Renal cortex interstitium (tissue), 11 donors: ENCODE results near the gene AMER2. TPM values are rescaled to one million over a fixed set of nuclear protein-coding genes. Genes with fewer than 3 reads are reported as not detected.
"Not testable (repeated sequence)": the region's sequence is repeated elsewhere in the genome, so short reads cannot be mapped to it uniquely, and the experiment has no call there.

Experiments
- DNase-seq, 11 donors: peaks; one replicate each; pipeline ENCODE4 v3.0.0-alpha.2; 2013; ENCODE audit warnings: low read depth in 9 of 11, low spot score in 4 of 11; ENCODE audit errors: extremely low read depth in 1 of 11
- polyA plus RNA-seq, 3 donors: library from polyadenylated mRNA; unstranded; fragments of 120-200 nt; gene quantifications; one replicate each; pipeline ENCODE4 v1.2.1, GENCODE V29; 2013; ENCODE audit not compliant: insufficient read length in 3 of 3

AMER2 gene
- polyA plus RNA-seq, 3 donors = 0.39 to 0.44 (median 0.43) TPM

DNA sequence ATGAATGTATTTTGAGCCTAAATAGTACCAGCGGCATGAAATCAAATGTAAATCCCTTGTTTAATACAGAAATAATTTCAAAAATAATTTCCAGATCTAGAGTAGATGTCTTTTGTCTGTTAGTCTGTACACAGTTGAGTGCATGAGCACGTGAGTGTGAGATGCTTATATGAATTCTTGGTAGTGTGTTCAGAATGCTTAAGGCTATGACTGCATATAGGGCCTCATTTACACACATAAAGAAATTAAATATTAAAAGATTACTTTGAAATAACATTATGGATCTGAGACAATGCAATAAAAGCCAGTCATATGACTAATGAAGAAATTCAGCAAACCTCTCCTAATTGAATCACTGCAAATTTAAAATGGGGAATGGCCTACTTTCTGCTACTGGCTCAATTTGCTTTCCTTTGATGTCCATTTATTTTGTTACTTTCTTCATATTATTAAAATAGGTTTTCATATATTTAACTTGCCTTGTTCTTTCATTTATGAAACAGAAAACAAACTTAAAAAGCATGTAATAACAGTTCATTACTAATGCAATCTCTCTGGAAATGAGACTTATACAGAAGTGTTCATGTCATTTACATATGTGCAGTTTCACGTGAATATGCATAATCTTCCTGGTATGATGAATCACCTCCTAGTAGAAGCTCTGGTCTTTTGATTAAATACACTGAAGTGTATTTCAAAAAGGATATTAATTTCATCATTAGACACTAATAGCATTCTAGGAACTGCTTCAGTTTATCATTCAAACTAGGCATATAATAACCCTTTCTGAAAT is 4.5 kb downstream of the AMER2 start:
- no peak for DNase-seq

DNA sequence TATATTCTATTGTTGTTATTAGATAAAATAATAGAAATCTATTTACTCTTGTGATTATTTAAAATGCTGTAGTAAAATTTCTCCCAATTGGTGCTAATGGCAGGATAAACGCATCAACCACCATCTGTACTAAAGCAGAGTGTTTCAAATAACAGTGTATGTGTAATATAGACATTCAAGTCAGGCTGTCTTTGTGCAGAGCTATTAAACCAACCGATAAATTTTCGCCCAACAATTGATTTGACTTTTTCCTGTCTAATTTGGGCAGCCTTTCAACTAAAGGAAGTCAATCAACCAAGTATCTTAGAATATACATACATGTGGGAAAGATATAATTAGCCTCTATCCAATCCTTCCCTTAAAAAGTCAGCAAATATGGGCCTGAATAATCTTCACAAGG is 5.8 kb downstream of the AMER2 start:
- no peak for DNase-seq

DNA sequence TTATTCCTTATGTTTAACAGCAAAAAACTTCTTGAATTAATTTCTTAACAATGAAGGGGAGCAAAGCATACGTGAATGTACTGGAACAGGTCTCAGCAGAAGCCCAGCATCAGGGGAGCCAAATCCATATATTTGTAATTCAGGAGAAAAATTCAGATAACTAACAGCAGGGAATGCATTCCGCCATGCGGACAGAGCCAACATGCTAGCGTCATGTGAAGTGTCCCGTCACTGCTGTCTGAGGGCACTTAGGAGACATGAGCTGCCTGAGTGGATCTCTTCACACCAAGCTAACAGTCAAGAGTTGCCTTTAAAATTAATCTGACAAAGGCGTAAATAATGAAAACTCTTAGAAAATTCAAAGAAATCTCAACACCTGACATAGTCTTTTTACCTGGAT is 6.4 kb downstream of the AMER2 start:
- DNase-seq = no peak

DNA sequence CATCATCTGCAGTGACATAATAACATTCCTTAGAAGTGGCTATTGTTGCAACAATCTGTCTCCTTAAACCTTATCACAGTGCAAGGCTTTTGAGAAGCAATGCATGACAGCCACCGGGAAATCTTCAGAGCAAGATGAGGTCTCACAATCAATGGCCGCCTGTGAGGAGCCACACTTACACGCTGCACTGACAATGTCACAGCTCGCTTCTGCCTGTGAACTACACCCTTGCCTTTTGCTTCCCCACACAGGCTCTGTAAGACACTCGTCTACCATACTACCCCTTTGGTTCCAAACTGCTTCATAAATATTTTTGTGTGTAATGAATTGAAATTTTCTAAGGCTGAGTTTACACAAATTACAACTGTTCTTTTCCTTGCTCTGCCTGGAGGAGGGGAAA is 6.9 kb downstream of the AMER2 start:
- DNase-seq = not testable (repeated sequence)

DNA sequence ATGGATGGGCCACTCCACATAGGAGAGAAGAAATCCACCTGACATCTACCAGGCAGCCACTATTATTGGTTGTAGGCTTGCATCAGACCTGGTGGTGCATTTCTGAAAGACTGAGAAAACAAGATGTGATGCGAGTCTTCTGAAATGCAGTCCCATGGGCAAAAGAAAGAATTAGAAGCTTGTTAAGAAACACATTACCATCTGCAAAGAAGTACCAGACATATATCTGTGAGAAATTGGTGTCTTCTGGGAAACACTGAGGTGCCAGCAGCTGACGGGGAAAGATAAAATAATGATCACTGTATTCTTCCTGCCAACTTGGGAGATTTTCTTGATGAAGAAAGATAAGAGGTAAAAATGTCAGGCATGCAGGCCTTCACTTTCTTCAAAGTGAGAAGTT is 14.4 kb downstream of the AMER2 start:
- no peak for DNase-seq

DNA sequence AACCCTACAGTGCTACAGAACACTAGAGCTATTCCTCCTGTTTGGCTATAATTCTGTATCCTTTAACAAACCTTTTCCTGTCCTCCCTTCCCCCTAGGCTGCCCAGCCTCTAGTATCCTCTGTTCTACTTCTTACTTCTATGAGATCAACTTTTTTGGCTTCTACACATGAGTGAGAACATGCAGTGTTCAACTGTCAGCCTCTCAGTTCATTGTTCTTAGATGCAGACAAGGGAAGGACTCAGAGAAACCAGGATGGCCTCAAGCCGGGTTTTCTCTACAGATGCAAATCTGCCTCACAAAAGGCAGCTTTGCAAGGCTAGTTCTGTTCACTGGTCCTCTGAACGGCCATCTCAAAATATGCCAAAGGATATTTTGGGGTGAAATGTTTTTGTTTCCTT is 18.4 kb downstream of the AMER2 start:
- no peak for DNase-seq

DNA sequence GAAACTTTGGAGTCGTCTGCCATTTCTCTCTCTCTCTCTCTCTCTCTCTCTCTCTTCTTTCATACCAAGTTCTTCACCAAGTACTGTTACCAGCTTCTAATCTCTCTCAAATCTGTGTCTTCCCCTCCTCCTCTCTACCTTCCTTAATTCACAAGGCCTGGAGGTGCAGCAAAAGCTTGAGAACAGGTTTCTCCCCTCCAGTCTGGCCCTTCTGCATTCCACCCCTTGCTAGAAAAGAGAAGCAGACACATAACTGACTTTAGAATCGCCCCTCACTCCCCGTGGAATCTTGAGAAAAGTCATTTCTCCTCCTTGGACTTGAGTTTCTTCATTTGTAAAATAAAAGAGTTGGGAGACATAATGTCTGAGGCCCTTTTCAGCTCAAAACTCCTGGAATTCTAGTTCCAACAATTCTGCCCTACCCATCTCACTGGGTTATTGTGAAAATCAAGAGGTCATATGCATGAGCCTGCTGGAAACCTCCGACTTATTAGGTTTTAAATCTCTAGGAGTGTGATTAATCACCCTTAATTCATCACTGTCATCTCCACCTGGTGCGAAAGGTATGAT is 20.4 kb downstream of the AMER2 start:
- DNase-seq = no peak

DNA sequence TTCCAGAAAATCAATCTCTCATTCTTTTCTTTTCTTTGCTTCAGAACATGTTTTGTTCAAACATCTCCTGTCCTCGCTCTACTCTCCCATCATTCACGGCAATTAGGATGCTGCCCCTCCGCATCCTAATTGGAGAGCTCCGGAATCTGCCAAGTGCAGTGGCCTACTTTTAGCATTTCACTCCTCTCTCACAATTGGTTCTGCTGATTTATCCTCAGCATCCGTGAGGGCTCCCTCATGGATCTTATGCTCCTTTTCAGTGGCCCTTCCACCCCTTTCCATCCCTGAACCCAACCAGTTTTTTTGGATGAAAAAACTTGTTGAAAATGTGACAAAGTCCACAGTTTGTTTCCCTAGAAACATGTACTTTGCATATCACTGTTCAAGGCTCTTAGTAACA is 22.4 kb downstream of the AMER2 start:
- no peak for DNase-seq

DNA sequence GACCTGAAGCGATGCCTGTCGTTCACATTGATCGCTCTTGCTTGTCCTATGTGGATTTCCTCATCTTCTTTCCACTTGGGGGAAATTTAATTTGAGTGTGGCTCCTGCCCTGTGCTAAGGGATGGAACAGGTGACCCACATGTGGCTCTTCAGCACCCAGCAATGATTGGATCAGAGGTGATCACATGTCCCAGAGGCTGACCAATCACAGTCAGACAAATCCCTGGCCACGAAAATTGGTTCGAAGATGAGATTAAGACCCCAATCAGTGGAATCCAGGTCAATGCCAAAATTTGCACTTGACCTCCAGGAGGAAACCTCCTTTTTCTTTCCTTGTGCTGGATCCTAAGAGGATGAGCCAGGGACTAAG is 23.7 kb downstream of the AMER2 start:
- no peak for DNase-seq

DNA sequence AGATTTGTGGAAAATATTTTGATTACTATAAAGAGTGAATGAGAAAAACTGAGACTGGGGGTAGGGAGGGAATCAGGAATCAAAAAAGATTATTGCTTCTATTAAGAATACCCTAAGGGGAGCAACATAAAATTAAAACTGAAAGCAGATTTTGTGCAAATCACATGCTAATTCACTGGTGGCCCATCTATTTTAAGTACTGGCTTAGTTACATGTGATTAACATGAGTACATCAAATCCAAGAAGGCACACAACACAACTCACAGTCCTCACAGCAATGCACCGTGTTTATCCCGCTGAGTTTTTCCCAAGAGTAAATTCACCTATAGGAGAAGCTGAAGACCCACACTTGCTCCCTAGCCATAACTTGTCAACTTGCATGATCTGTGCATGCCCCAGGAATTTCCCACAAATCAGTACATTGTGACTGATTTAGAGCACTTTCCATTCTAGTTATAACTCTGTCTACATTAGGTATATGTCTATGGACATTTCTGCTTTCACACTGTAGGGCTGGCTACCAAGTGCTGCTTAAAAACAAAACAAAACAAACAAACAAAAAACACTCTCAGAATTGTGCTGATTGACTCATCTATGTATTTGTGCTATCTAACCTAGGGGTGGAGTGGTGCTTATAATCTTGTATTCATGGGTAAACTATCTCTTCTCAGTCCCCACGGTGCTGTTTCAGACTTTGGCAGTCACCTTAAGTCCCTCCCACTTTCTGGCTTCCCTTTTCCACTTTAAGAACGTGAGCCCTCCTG is 24.3 kb downstream of the AMER2 start:
- no peak for DNase-seq

DNA sequence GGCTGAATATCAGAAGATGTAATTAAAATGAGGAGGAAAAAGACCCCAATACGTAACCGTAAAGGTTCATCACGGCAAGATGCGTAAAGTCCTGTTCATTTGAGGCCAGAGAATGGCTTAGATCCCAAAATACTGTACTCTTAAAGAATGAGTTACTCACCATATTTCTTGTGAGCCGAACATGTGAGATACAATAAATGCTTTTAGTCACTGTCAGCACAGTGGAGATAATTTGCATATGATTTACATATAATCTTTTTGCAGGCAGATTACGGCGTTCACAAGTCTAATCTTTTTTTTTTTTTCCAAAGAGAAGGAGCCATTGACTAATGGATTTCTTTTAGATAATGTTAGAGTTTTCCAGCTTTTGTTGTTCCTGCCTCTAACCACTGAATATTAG is 28.4 kb downstream of the AMER2 start:
- DNase-seq = no peak

DNA sequence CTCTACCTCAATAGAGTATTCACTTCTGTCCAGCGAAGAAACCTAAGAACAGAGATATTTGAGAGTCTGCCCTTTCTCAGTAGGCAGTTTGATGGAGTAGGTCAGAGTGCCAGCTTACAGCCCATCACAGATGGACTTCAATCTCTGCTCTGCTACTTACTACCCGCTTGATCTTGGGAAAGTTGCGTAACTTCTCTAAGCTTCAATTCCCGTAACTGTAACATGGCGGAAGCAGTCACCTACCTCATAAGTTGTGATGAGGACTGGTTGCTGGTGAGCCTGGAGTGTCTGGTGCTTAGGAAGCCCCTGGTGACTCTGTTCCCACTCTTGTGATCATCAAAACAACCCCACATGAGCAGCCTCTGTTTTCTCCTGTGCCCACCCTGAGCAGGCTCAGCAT is 31.0 kb downstream of the AMER2 start:
- DNase-seq = no peak

DNA sequence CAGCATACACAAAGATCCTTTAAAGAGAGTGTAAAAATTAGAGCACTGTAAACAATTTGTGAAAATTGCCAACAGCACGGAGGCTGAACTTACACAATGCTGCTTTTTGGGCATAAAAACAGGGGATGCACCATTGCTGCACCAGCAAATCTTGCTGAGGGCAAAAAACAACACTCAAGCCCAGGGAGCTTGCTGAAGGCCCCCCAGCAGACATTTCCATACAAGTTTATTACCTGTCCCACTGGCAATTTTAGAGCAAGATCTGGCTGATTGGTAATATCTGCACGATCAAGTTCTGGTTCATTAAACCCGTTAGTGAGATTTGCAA is 34.3 kb downstream of the AMER2 start:
- DNase-seq = no peak

DNA sequence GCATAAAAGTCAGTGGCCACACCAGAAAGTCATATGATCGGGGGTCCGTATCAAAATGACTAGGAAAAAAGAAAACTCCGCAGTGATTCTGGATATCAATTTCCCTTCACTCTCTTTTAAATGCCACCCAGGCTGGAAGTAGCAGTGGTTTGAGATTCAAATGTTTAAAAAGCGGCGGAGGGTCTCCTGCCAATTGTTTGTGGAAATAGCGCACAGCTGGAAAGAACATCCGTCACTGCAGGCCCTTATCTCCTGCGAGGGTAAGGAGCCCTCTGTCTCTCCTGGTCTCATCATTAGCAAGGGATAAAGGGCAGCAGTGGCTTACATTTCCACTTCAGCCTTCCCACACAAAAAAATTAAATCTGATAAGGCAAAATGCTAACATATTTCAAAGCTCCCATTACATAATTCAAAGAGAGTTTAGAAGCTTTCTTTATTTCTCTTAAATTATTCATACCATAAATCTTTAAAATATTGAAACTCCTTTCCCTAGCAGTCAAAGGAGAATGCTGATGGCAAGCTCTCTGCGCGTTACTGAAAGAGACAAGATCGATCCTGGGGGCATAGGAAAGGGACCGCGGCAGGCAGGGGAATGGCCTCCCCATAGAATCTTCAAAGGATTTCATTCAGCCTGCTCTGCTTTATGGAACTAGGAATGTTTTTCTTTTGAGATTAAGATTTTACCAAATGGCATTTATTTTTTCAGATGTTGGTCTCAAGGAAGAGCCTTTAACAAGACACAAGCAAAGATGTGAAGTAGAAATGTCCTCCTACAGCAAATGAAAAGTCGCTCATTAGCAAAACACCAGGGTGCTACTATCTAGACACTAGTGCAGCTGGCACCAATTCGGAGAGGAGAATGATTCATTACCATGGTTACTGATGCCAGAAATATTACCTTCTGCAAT is 35.0 kb downstream of the AMER2 start:
- DNase-seq = no peak

DNA sequence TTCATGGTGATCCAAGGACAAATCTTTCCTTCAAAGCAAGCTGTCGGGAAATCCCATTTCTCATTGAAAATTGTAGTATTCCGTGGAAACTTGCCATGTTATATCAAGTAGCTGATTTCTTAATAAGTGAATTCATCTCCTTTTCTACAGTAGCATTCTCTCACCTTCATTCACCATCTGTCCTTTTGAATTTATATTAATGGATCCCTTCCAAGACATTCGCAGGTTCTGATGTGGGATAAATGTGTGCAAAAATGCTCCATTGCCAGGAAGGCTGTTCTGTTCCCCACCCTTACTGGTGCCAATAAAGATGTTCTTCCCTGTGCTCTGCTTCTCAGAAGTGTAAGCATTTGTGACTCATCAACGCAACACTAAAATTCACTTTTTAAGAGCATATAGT is 36.2 kb downstream of the AMER2 start:
- DNase-seq = no peak

DNA sequence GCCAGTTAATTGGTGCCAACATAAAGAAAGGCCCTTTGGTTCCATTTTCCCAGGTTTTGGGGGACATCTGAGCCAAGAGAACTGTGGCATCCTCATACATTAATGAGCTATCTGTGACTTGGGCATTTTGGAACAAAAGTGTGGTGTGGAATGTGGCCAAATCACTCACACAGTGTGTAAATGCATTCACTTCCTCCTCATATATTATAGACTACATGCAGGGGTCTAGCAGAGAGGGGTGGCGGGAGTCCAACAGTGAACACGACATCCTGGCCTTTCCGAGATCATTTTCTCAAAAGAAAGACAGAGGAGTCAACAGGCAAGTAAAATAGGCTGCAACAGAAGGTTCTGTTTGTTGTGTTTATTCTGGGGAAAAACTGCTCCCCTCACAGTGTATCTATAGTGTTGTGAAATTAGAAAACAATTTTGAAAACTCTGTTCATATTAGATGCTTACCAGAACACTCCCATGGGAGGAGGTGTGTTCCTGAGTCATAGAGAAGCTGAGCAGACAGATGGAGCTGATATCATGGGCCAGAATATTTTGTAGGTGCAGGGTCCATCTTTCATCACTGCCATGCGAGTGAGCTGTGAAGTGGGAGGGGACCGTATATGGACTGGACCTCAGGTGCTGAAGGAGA is 39.2 kb downstream of the AMER2 start:
- DNase-seq = no peak

DNA sequence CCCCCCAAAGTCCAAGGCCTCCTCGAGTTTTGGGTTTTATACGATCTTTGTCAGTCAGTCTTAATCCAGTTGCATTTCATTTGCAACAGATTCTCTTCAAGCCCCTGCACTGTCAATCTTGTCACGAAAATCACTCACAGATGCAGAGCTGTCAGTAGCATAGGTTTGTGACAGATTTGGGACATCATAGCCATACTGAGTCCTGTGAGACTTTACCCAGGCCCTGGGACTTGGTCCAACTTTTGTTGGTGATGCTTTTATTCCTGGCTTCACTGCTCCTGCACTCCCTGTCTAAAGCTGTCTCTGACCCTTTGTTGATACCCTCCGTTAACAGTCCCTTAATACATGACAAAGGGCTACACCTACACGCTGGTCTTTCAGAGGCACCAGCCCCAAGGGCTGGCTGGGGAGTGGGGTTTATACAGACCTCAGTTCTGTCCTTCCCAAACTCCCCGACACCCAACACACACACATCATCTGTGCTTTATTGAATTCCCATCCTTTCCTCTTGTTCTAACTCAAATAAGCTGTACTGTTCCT is 40.1 kb downstream of the AMER2 start:
- no peak for DNase-seq

DNA sequence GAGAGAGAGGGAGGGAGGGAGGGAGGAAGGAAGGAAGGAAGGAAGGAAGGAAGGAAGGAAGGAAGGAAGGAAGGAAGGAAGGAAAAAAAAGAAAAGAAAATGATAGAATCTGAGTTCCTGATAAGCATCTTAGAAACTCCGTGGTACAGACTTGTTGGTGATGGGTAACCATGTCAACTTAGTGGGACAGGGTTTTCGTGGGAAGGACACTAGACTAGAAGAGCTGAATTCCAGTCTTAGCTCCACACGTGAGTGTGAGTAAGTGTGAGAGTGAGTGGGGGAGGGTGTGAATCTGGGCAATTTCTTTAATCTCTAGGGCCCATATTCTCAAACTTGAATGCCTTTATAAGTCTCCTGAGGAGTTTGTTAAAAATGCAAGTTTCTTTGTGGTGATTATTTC is 41.1 kb downstream of the AMER2 start:
- DNase-seq = no peak

DNA sequence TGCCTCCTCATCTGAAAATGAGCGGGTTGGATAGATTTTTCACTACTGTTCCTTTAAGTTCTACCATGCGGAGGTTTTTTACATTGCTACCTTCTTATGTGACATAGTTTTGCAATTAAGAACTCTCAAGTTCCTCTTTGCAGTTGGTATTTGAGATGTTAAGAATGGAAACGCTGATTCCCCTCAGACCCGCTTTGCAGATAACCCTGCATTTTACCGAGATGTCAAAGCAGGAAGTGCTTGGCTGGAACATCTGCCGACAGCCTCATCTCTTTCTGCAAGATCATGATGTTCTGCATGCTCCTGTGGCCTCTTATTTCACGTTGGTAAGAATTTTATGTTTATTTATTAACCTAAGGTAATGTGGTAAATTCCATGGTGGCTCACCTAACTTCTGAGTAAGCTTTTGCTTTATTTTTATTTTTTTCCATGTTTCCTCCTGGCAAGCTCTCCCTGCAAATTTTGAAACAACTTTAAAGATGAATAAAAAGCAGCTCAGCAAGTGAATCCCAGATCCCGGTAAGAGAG is 53.6 kb downstream of the AMER2 start:
- DNase-seq = no peak
